Measurements from ENCODE around the gene SLC50A1.
"Not testable (repeated sequence)": the region's sequence is repeated elsewhere in the genome, so short reads cannot be mapped to it uniquely, and the experiment has no call there.

Gene SLC50A1

GRCh38 chr1:155158991-155159390 is 23.3 kb downstream of the SLC50A1 start:
- Histone ChIP-seq H3K27ac (ENCODE audit: low read depth, low read length) (no peak overlapping the region), H3K27me3 (ENCODE audit: control insufficient read depth, insufficient read depth, low read length) (no peaks in the 10 kb centered on the region)

GRCh38 chr1:155160128-155160527 is 24.5 kb downstream of the SLC50A1 start:
- Histone ChIP-seq H3K4me3 (ENCODE audit: low read length) (no peak overlapping the region), H3K27ac (ENCODE audit: low read depth, low read length) (no peak overlapping the region), H3K36me3 (ENCODE audit: control insufficient read depth, insufficient read depth, low read length) (no peaks in the 10 kb centered on the region), H3K9ac (ENCODE audit: low read length) (no peak overlapping the region), H3K27me3 (ENCODE audit: control insufficient read depth, insufficient read depth, low read length) (no peaks in the 10 kb centered on the region), H3K4me1 (ENCODE audit: control insufficient read depth, insufficient read depth, low read length) (no peaks in the 10 kb centered on the region)

More at GRCh38 chr1:155158991-155159390, 23.3 kb downstream of the SLC50A1 start:
- Histone ChIP-seq H3K4me3 (ENCODE audit: low read length) (no peak overlapping the region), H3K36me3 (ENCODE audit: control insufficient read depth, insufficient read depth, low read length) (no peaks in the 10 kb centered on the region), H3K4me1 (ENCODE audit: control insufficient read depth, insufficient read depth, low read length) (no peaks in the 10 kb centered on the region), H3K9ac (ENCODE audit: low read length) (no peak overlapping the region)

- H3K4me3 ChIP-seq (ENCODE audit: low read length); H3K9ac ChIP-seq (ENCODE audit: low read length); H3K36me3 ChIP-seq (ENCODE audit: control insufficient read depth, insufficient read depth, low read length); H3K4me1 ChIP-seq (ENCODE audit: control insufficient read depth, insufficient read depth, low read length); H3K27me3 ChIP-seq (ENCODE audit: control insufficient read depth, insufficient read depth, low read length); H3K27ac ChIP-seq (ENCODE audit: low read depth, low read length): not testable (repeated sequence)
These were observed 27.0 kb downstream of the SLC50A1 start for GRCh38 chr1:155162631-155163030.

GRCh38 chr1:155163785-155164184 is 28.1 kb downstream of the SLC50A1 start:
- not testable (repeated sequence) for H3K4me3 ChIP-seq (ENCODE audit: low read length); H3K9ac ChIP-seq (ENCODE audit: low read length); H3K36me3 ChIP-seq (ENCODE audit: control insufficient read depth, insufficient read depth, low read length); H3K27me3 ChIP-seq (ENCODE audit: control insufficient read depth, insufficient read depth, low read length); H3K4me1 ChIP-seq (ENCODE audit: control insufficient read depth, insufficient read depth, low read length); H3K27ac ChIP-seq (ENCODE audit: low read depth, low read length)

- not testable (repeated sequence) for H3K4me3 ChIP-seq (ENCODE audit: low read length); H3K4me1 ChIP-seq (ENCODE audit: control insufficient read depth, insufficient read depth, low read length); H3K27ac ChIP-seq (ENCODE audit: low read depth, low read length); H3K27me3 ChIP-seq (ENCODE audit: control insufficient read depth, insufficient read depth, low read length); H3K9ac ChIP-seq (ENCODE audit: low read length); H3K36me3 ChIP-seq (ENCODE audit: control insufficient read depth, insufficient read depth, low read length)
These were observed 29.0 kb downstream of the SLC50A1 start for GRCh38 chr1:155164625-155165024.

- Histone ChIP-seq H3K9ac (ENCODE audit: low read length) (no peak overlapping the region), H3K27ac (ENCODE audit: low read depth, low read length) (no peak overlapping the region), H3K4me3 (ENCODE audit: low read length) (no peak overlapping the region)
These were observed 30.4 kb downstream of the SLC50A1 start for GRCh38 chr1:155166051-155166470.

GRCh38 chr1:155166471-155167165 is 31.0 kb downstream of the SLC50A1 start:
- Histone ChIP-seq H3K4me1 (ENCODE audit: control insufficient read depth, insufficient read depth, low read length) (peaks cover 4% of the 10 kb centered on the region), H3K4me3 (ENCODE audit: low read length) (peak overlapping the region; percentile 0), H3K9ac (ENCODE audit: low read length) (no peak overlapping the region), H3K36me3 (ENCODE audit: control insufficient read depth, insufficient read depth, low read length) (peaks cover 3% of the 10 kb centered on the region), H3K27ac (ENCODE audit: low read depth, low read length) (no peak overlapping the region), H3K27me3 (ENCODE audit: control insufficient read depth, insufficient read depth, low read length) (no peaks in the 10 kb centered on the region)

More at GRCh38 chr1:155166051-155166470, 30.4 kb downstream of the SLC50A1 start:
- Histone ChIP-seq H3K4me1 (ENCODE audit: control insufficient read depth, insufficient read depth, low read length) (peaks cover 4% of the 10 kb centered on the region), H3K36me3 (ENCODE audit: control insufficient read depth, insufficient read depth, low read length) (peaks cover 3% of the 10 kb centered on the region), H3K27me3 (ENCODE audit: control insufficient read depth, insufficient read depth, low read length) (no peaks in the 10 kb centered on the region)

- Histone ChIP-seq H3K4me3 (ENCODE audit: low read length) (peak overlapping the region; percentile 53), H3K27me3 (ENCODE audit: control insufficient read depth, insufficient read depth, low read length) (no peaks in the 10 kb centered on the region), H3K27ac (ENCODE audit: low read depth, low read length) (no peak overlapping the region), H3K36me3 (ENCODE audit: control insufficient read depth, insufficient read depth, low read length) (peaks cover 3% of the 10 kb centered on the region), H3K4me1 (ENCODE audit: control insufficient read depth, insufficient read depth, low read length) (peaks cover 9% of the 10 kb centered on the region), H3K9ac (ENCODE audit: low read length) (peak overlapping the region; percentile 10)
These were observed 31.8 kb downstream of the SLC50A1 start for GRCh38 chr1:155167166-155168104.

GRCh38 chr1:155168105-155168445 is 32.4 kb downstream of the SLC50A1 start:
- peaks cover 11% of the 10 kb centered on the region for H3K4me1 ChIP-seq (ENCODE audit: control insufficient read depth, insufficient read depth, low read length)
- H3K4me3 ChIP-seq (ENCODE audit: low read length); H3K36me3 ChIP-seq (ENCODE audit: control insufficient read depth, insufficient read depth, low read length); H3K27ac ChIP-seq (ENCODE audit: low read depth, low read length); H3K9ac ChIP-seq (ENCODE audit: low read length); H3K27me3 ChIP-seq (ENCODE audit: control insufficient read depth, insufficient read depth, low read length): not testable (repeated sequence)

GRCh38 chr1:155168456-155169210 is 33.0 kb downstream of the SLC50A1 start:
- H3K27me3 ChIP-seq (ENCODE audit: control insufficient read depth, insufficient read depth, low read length) = no peaks in the 10 kb centered on the region
- no peak overlapping the region for H3K9ac ChIP-seq (ENCODE audit: low read length)
- peaks cover 3% of the 10 kb centered on the region for H3K36me3 ChIP-seq (ENCODE audit: control insufficient read depth, insufficient read depth, low read length)
- no peak overlapping the region for H3K27ac ChIP-seq (ENCODE audit: low read depth, low read length)
- peaks cover 11% of the 10 kb centered on the region for H3K4me1 ChIP-seq (ENCODE audit: control insufficient read depth, insufficient read depth, low read length)
- H3K4me3 ChIP-seq (ENCODE audit: low read length) = no peak overlapping the region

- H3K27me3 ChIP-seq (ENCODE audit: control insufficient read depth, insufficient read depth, low read length) = peaks cover 5% of the 10 kb centered on the region
- H3K4me3 ChIP-seq (ENCODE audit: low read length) = no peak overlapping the region
- H3K9ac ChIP-seq (ENCODE audit: low read length) = no peak overlapping the region
- H3K36me3 ChIP-seq (ENCODE audit: control insufficient read depth, insufficient read depth, low read length) = peaks cover 3% of the 10 kb centered on the region
- no peak overlapping the region for H3K27ac ChIP-seq (ENCODE audit: low read depth, low read length)
- H3K4me1 ChIP-seq (ENCODE audit: control insufficient read depth, insufficient read depth, low read length) = peaks cover 11% of the 10 kb centered on the region
These were observed 33.9 kb downstream of the SLC50A1 start for GRCh38 chr1:155169541-155169940.

GRCh38 chr1:155170101-155170785 is 34.6 kb downstream of the SLC50A1 start:
- H3K36me3 ChIP-seq (ENCODE audit: control insufficient read depth, insufficient read depth, low read length) = peaks cover 3% of the 10 kb centered on the region
- H3K27me3 ChIP-seq (ENCODE audit: control insufficient read depth, insufficient read depth, low read length) = peaks cover 5% of the 10 kb centered on the region
- no peak overlapping the region for H3K4me3 ChIP-seq (ENCODE audit: low read length)
- H3K9ac ChIP-seq (ENCODE audit: low read length) = no peak overlapping the region
- no peak overlapping the region for H3K27ac ChIP-seq (ENCODE audit: low read depth, low read length)
- H3K4me1 ChIP-seq (ENCODE audit: control insufficient read depth, insufficient read depth, low read length) = peaks cover 11% of the 10 kb centered on the region
